Endothelial cell of umbilical vein (primary cell): ENCODE results near the gene SGCG. TPM values are rescaled to one million over a fixed set of nuclear protein-coding genes. Genes with fewer than 3 reads are reported as not detected.

Experiments used
- BruUV-seq: library from RNA; stranded (reverse); fragments of 400-500 nt; replicated peaks from 2 replicates; lab custom pipeline; 2021; lab: Mats Ljungman, UMichigan
- CTCF ChIA-PET: fragments of 300-600, 350-600 bp; sonication (Branson Sonifier 250); formaldehyde crosslinking; loops from one replicate; lab custom pipeline; 2021; ENCODE audit warnings: antibody characterized with exemption, inconsistent platforms; lab: Charles Lee
- POLR2A ChIA-PET: fragments of 300-600, 350-600 bp; sonication (Branson Sonifier 250); formaldehyde crosslinking; loops from one replicate; lab custom pipeline; 2021; ENCODE audit warnings: antibody characterized with exemption, inconsistent platforms; lab: Charles Lee
- DNase-seq: peaks from one replicate; pipeline ENCODE4 v3.0.0-alpha.2; 2011; ENCODE audit warnings: low read depth, low spot score
- FAIRE-seq: peaks from 2 replicates; lab custom pipeline; 2011; peaks lifted over from hg19 to GRCh38; lab: Jason Lieb, UNC
- H2AFZ ChIP-seq: 2 replicates; pipeline ENCODE4 v1.6.0; 2012; ENCODE audit warnings: low read depth, low read length, control low read depth, inconsistent platforms
- H3K27ac ChIP-seq: 2 replicates; pipeline ENCODE4 v1.5.1; 2011; ENCODE audit warnings: low read depth, mild to moderate bottlenecking, control low read depth, low read length, moderate library complexity; ENCODE audit not compliant: insufficient read depth
- H3K27me3 ChIP-seq, 2 experiments: 2 replicates each; pipeline versions ENCODE4 v1.6.0 to v1.6.1; 2011; ENCODE audit warnings: low read length in 2 of 2, mixed read lengths in 1 of 2; ENCODE audit not compliant: control insufficient read depth in 2 of 2, insufficient read depth in 2 of 2
- H3K36me3 ChIP-seq, 2 experiments: 2 replicates in 1 of 2; 3 replicates in 1 of 2; pipeline ENCODE4 v1.5.1; 2011; ENCODE audit warnings: low read length in 2 of 2, mild to moderate bottlenecking in 1 of 2, moderate library complexity in 1 of 2; ENCODE audit not compliant: control insufficient read depth in 2 of 2, insufficient read depth in 2 of 2; ENCODE audit errors: extremely low read depth in 1 of 2
- H3K4me1 ChIP-seq: 3 replicates; pipeline ENCODE4 v1.5.1; 2011; ENCODE audit warnings: mild to moderate bottlenecking, low read length; ENCODE audit not compliant: control insufficient read depth, insufficient read depth; ENCODE audit errors: extremely low read depth
- H3K4me2 ChIP-seq: 2 replicates; pipeline ENCODE4 v1.6.1; 2011; ENCODE audit warnings: low read length, control low read depth, mixed read lengths; ENCODE audit not compliant: insufficient read depth
- H3K4me3 ChIP-seq, 3 experiments: fragments of 200-600 bp in 1 of 3; sonication (generic), shearing (Covaris generic) in 1 of 3; replicated peaks in 1 of 3; 2 replicates each; pipeline ENCODE4 v1.5.1; 2011 to 2016; ENCODE audit warnings: control low read depth in 3 of 3, low read length in 3 of 3, mild to moderate bottlenecking in 2 of 3, inconsistent platforms in 1 of 3, low read depth in 1 of 3, moderate library complexity in 1 of 3; ENCODE audit not compliant: insufficient read depth in 1 of 3
- H3K79me2 ChIP-seq: 2 replicates; pipeline ENCODE4 v1.6.0; 2012; ENCODE audit warnings: low read length, inconsistent platforms; ENCODE audit not compliant: control insufficient read depth, insufficient read depth
- H3K9ac ChIP-seq: replicated peaks from 2 replicates; pipeline ENCODE3; 2011; ENCODE audit warnings: low read length, control low read depth; ENCODE audit not compliant: insufficient read depth; ENCODE audit errors: extremely low read depth
- H3K9me1 ChIP-seq: replicated peaks from 3 replicates; pipeline ENCODE4 v1.6.0; 2011; ENCODE audit warnings: mild to moderate bottlenecking, low read length; ENCODE audit not compliant: control insufficient read depth, insufficient read depth; ENCODE audit errors: extremely low read depth
- H3K9me3 ChIP-seq: replicated peaks from 2 replicates; pipeline ENCODE4 v1.5.1; 2012; ENCODE audit warnings: low read length, inconsistent platforms; ENCODE audit not compliant: control insufficient read depth, insufficient read depth
- H4K20me1 ChIP-seq: replicated peaks from 2 replicates; pipeline ENCODE3; 2011; ENCODE audit warnings: mild to moderate bottlenecking, low read length; ENCODE audit not compliant: control insufficient read depth, insufficient read depth; ENCODE audit errors: extremely low read depth
- CTCF ChIP-seq, 2 donors: IDR thresholded peaks; 1 replicate in 1 of 2; 2 replicates in 1 of 2; pipeline ENCODE4 v1.5.1; 2011; ENCODE audit warnings: low read length in 2 of 2, mild to moderate bottlenecking in 2 of 2, moderate library complexity in 2 of 2, control low read depth in 1 of 2, inconsistent platforms in 1 of 2, low read depth in 1 of 2; ENCODE audit not compliant: insufficient read depth in 1 of 2; ENCODE audit errors: extremely low read depth in 1 of 2
- EZH2 ChIP-seq: IDR thresholded peaks from 2 replicates; pipeline ENCODE4 v1.6.1; 2012; ENCODE audit warnings: borderline replicate concordance, low read depth, mild to moderate bottlenecking, moderate library complexity, low read length, inconsistent platforms; ENCODE audit not compliant: severe bottlenecking
- FOS ChIP-seq: IDR thresholded peaks from 2 replicates; pipeline ENCODE4 v1.6.1; 2011; ENCODE audit warnings: mild to moderate bottlenecking, low read length, moderate library complexity, borderline replicate concordance; ENCODE audit not compliant: insufficient read depth
- GATA2 ChIP-seq: IDR thresholded peaks from 2 replicates; pipeline ENCODE4 v1.7.0; 2011; ENCODE audit warnings: low read depth, mild to moderate bottlenecking, moderate library complexity, mixed read lengths, low read length; ENCODE audit not compliant: insufficient read length, insufficient read depth
- JUN ChIP-seq: IDR thresholded peaks from 2 replicates; pipeline ENCODE4 v1.6.1; 2011; ENCODE audit warnings: borderline replicate concordance, low read depth; ENCODE audit not compliant: insufficient read length, insufficient read depth
- MAX ChIP-seq: IDR thresholded peaks from 2 replicates; pipeline ENCODE4 v1.6.1; 2011; ENCODE audit not compliant: insufficient read depth, insufficient read length
- MYC ChIP-seq: IDR thresholded peaks from one replicate; pipeline ENCODE4 v1.6.1; 2011; ENCODE audit warnings: mild to moderate bottlenecking, low read depth, low read length
- POLR2A ChIP-seq: IDR thresholded peaks from 2 replicates; pipeline ENCODE4 v1.6.1; 2012; ENCODE audit warnings: low read depth, mild to moderate bottlenecking, control low read depth, low read length
- POLR2AphosphoS5 ChIP-seq: IDR thresholded peaks from 2 replicates; pipeline ENCODE4 v1.6.1; 2012; ENCODE audit warnings: low read depth, mild to moderate bottlenecking, control low read depth, low read length, moderate library complexity; ENCODE audit not compliant: insufficient read depth
- dilution Hi-C: fragments of 300-500 bp; cut with MboI; formaldehyde crosslinking; loops from one replicate; pipeline ENCODE4 v1.15.0; 2019; ENCODE audit warnings: low sequenced_read_pairs; ENCODE audit not compliant: extremely low pct_ligation_motif_present
- intact Hi-C: fragments of 100-400 bp; cut with micrococcal nuclease; formaldehyde crosslinking; loops from one replicate; pipeline ENCODE4 v1.10.0; 2022
- polyA plus RNA-seq, 4 experiments: library from polyadenylated mRNA; depleted of rRNA in 3 of 4; stranded (reverse) in 3 of 4; unstranded in 1 of 4; fragments of >200 nt; gene quantifications; 2 replicates each; pipeline versions ENCODE4 v1.2.1 to v1.2.3, GENCODE V29; 2011 to 2012; ENCODE audit warnings: missing spikeins in 1 of 4
- total RNA-seq: library from RNA; stranded (reverse); gene quantifications from 2 replicates; pipeline ENCODE4 v1.2.3, GENCODE V29; 2021

The SGCG gene
- total and polyA plus RNA-seq, 2 donors (not counting 3 experiments of a cell fraction or from before 2014, with no cell fraction given) = 0.22 TPM; not detected in 1

DNA sequence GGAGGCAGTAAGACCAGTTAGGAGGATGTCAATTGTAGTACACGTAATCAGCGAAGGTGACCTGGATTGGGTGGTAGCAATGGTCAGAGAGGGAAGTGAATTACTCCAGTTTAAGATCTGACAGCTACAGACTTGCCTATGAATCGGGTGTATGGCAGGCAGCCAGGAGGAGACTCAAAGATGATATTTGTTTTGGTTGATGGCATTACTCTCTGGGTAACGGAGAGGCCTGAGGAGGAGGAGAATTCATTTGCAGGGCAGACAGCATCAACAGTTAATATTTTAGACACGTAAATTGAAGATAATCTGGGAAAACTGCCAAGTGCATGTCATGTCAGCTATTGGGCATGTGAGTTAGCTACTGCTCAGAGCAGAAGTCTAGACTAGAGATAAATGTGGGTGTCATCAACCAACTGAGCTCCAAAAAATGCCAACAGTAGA is 109.2 kb downstream of the SGCG start:
- Histone ChIP-seq H3K4me1 (no peaks in the 10 kb centered on the region), H3K9ac (no peak overlapping the region), H3K36me3 (no peaks in the 10 kb centered on the region), H3K9me1 (no peaks in the 10 kb centered on the region), H3K27ac (no peak overlapping the region), H3K4me3 (no peak overlapping the region), H2AFZ (no peak overlapping the region), H4K20me1 (no peaks in the 10 kb centered on the region), H3K4me2 (no peak overlapping the region), H3K9me3 (no peaks in the 10 kb centered on the region), H3K27me3 (peaks cover 0 to 1% of the 10 kb centered on the region in 2 experiments), H3K79me2 (no peaks in the 10 kb centered on the region)
- intact Hi-C loops = no loop called here
- ChIA-PET CTCF (no interaction called here), POLR2A (no interaction called here)
- no peak for DNase-seq
- dilution Hi-C loops = no loop called here
- no TSS peak for BruUV-seq
- TF ChIP-seq GATA2 (no peak), MYC (no peak), FOS (no peak), POLR2A (no peak), CTCF (IDR thresholded peaks at IDR 0.05; ENCODE audit: extremely low read depth in 1 of 2, insufficient read depth in 1 of 2, low read depth in 1 of 2, low read length in 2 of 2) (no peak), JUN (no peak), MAX (no peak), POLR2AphosphoS5 (no peak), EZH2 (no peak)
- FAIRE-seq = no peak
